Nephron progenitor cell (in vitro differentiated cells): ENCODE data around the gene KCTD21.
"Not testable (repeated sequence)": the region's sequence is repeated elsewhere in the genome, so short reads cannot be mapped to it uniquely, and the experiment has no call there.

Source experiments
- DNase-seq: peaks from one replicate; pipeline ENCODE4 v3.0.0; 2021
- H3K27ac Mint-ChIP-seq: 2 replicates; pipeline ENCODE4 v1.8.0; 2021; ENCODE audit warnings: mild to moderate bottlenecking, moderate library complexity, mixed read lengths
- H3K27me3 Mint-ChIP-seq: 2 replicates; pipeline ENCODE4 v1.8.0; 2021; ENCODE audit warnings: mild to moderate bottlenecking, low read depth, mixed read lengths; ENCODE audit not compliant: poor library complexity
- H3K36me3 Mint-ChIP-seq: 2 replicates; pipeline ENCODE4 v1.8.0; 2021; ENCODE audit warnings: low read depth, mixed read lengths
- H3K4me1 Mint-ChIP-seq: 2 replicates; pipeline ENCODE4 v1.8.0; 2021; ENCODE audit warnings: mixed read lengths
- H3K4me3 Mint-ChIP-seq: 2 replicates; pipeline ENCODE4 v1.8.0; 2021; ENCODE audit warnings: mild to moderate bottlenecking, moderate library complexity, mixed read lengths
- H3K9me3 Mint-ChIP-seq: 2 replicates; pipeline ENCODE4 v1.8.0; 2021; ENCODE audit warnings: mild to moderate bottlenecking, moderate library complexity, mixed read lengths
- TF ChIP-seq, protein P1 (sequence below): fragments of 200-600 bp; sonication (generic); IDR thresholded peaks from 2 replicates; pipeline ENCODE4 v1.5.0; 2021; ENCODE audit warnings: antibody characterized with exemption

The KCTD21 gene

DNA sequence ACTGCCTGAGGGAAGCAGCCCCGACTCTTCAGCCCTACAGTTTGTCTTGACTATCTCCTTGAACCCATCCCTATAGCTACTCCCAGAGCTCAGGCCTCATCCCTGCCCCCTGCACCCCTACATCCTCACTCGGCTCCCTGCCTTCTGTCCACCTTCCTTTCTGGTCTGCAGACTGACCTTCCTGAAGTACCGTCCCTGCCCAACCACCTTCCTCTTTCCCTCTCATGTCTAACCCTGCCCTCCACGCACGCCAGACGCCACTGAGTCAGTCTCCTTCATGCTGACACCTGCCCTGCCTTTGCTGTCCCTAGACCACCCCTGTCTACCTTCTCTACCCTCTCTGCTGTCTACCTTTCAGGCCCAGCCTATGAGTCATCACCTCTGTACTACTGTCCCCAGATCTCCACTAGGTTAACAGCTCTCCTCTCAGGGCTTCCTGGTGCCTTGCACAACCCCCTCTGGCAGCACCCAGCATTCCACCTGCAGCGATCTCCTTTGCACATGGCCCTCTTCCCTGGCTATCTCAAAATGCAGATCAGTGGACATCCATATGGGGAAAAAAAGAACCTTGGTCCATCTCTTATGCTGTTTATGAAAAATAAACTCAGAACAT is 8.9 kb downstream of the KCTD21 start:
- Mint-ChIP-seq H3K4me3 (no peak overlapping the region), H3K4me1 (peaks cover 5% of the 10 kb centered on the region), H3K27ac (peak overlapping the region; percentile 17), H3K9me3 (no peaks in the 10 kb centered on the region), H3K36me3 (peaks cover 2% of the 10 kb centered on the region), H3K27me3 (peaks cover 6% of the 10 kb centered on the region)
- no peak for DNase-seq
- TF ChIP-seq, protein P1, sequence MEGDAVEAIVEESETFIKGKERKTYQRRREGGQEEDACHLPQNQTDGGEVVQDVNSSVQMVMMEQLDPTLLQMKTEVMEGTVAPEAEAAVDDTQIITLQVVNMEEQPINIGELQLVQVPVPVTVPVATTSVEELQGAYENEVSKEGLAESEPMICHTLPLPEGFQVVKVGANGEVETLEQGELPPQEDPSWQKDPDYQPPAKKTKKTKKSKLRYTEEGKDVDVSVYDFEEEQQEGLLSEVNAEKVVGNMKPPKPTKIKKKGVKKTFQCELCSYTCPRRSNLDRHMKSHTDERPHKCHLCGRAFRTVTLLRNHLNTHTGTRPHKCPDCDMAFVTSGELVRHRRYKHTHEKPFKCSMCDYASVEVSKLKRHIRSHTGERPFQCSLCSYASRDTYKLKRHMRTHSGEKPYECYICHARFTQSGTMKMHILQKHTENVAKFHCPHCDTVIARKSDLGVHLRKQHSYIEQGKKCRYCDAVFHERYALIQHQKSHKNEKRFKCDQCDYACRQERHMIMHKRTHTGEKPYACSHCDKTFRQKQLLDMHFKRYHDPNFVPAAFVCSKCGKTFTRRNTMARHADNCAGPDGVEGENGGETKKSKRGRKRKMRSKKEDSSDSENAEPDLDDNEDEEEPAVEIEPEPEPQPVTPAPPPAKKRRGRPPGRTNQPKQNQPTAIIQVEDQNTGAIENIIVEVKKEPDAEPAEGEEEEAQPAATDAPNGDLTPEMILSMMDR: no peak

DNA sequence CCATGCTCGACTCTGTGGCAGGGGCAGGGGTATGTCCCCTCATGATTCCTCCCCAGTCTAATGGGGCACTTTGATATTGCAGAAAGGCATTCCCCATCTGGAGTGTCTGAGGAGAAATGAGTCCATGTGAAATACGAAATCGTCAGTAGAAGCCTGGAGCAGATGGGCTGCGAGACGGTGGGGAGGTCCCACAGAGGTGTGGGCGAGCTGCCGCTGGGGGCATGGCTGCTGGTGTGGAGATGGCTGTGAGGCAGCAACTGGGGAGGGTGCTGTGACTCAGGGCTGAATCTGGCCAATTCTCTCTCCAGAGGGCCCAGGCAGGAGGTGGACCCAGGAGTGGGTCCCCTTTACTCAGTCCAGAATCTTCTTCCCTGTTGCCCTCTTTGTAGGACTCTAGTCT is 11.2 kb downstream of the KCTD21 start:
- Mint-ChIP-seq H3K27me3 (peaks cover 3% of the 10 kb centered on the region), H3K9me3 (no peaks in the 10 kb centered on the region), H3K4me3 (no peak overlapping the region), H3K4me1 (peaks cover 5% of the 10 kb centered on the region), H3K36me3 (peaks cover 26% of the 10 kb centered on the region), H3K27ac (no peak overlapping the region)
- DNase-seq: no peak
- TF ChIP-seq, protein P1: no peak

DNA sequence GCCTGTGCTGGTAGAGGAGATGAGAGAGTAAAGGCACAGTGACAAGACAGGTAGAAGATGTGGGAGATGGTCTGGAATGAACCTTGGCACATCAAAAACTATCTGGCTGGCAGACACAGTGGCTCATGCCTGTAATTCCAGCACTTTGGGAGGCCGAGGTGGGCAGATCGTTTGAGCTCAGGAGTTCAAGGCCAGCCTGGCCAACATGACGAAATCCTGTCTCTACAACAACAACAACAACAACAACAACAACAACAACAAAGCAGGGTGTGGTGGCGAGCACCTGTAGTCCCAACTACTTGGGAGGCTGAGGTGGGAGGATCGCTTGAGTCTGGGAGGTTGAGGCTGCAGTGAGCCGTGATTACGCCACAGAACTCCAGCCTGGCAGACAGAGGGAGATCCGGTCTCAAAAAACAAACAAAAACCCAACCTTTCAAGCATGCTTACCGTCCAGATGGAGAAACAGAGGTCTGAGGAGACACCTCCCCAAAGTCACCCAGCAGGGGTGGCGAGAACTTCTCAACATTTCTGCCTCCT is 11.8 kb downstream of the KCTD21 start:
- Mint-ChIP-seq H3K4me1 (peaks cover 5% of the 10 kb centered on the region), H3K36me3 (peaks cover 26% of the 10 kb centered on the region), H3K9me3 (no peaks in the 10 kb centered on the region), H3K4me3 (no peak overlapping the region), H3K27me3 (peaks cover 3% of the 10 kb centered on the region), H3K27ac (peak overlapping the region; percentile 37)
- DNase-seq: no peak
- TF ChIP-seq, protein P1: no peak

DNA sequence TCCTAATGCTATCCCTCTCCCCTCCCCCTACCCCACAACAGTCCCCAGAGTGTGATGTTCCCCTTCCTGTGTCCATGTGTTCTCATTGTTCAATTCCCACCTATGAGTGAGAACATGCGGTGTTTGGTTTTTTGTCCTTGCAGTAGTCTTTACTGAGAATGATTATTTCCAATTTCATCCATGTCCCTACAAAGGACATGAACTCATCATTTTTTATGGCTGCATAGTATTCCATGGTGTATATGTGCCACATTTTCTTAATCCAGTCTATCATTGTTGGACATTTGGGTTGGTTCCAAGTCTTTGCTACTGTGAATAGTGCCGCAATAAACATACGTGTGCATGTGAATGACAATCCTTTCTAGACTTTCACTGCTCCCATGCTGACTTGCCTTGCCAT is 12.6 kb downstream of the KCTD21 start:
- not testable (repeated sequence) for H3K27me3 Mint-ChIP-seq, H3K4me3 Mint-ChIP-seq, H3K27ac Mint-ChIP-seq, H3K9me3 Mint-ChIP-seq, DNase-seq, H3K4me1 Mint-ChIP-seq
- peaks cover 26% of the 10 kb centered on the region for H3K36me3 Mint-ChIP-seq

DNA sequence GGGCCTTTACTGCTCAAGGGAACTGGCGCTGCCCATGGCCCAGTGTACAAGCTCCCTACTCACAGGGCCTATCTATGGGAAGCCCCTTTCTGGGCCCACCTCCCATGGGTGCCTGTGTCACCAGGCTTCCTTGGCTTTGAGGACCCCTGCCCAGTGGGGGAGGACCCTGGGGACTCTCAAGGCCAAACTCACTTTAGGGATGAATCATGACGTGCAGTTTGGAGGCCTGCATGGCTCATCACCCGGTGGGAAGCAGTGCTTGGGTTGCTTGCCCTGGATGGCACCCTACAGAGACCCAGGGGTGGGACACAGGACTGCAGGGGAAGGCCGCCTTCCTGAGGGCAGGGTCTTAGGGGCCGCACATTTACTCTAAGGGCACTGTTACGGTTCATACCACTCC is 16.5 kb downstream of the KCTD21 start:
- H3K4me1 Mint-ChIP-seq: peaks cover 19% of the 10 kb centered on the region
- H3K4me3 Mint-ChIP-seq: no peak overlapping the region
- H3K9me3 Mint-ChIP-seq: no peaks in the 10 kb centered on the region
- TF ChIP-seq, protein P1: no peak
- H3K36me3 Mint-ChIP-seq: peaks cover 26% of the 10 kb centered on the region
- no peak overlapping the region for H3K27ac Mint-ChIP-seq
- peaks cover 3% of the 10 kb centered on the region for H3K27me3 Mint-ChIP-seq
- DNase-seq: no peak

DNA sequence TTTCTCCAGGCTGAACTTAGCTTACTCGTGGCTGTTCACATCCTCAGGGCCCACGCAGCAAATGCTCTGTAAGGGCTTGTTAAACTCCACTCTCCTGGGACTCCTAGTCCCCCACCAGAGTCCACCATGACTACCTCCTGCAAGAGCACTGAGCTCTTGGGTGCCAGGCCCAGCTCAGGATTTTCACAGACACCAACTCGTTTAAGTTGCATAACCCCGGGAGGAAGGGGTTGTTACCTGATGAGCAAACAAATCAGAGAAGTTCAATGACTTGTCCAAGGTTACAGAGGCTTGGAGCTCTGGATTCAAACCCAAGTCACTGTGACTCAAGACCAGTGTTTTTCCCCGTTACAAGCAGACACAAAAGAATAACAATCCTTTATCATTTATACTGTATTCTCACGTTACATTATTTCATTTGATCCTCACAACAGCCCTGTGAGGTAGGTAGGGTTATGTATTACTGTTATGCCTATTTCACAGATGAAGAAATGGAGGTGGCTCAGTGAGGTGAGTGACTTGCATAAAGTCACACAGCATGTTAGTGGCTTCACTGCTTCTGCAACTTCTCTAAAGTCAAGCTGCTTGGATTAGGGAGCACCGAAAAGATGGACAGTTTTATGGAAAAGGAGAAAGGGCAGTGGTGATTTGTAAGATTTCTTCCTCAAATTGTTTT is 17.4 kb downstream of the KCTD21 start:
- TF ChIP-seq, protein P1: no peak
- H3K36me3 Mint-ChIP-seq: peaks cover 26% of the 10 kb centered on the region
- no peak for DNase-seq
- no peak overlapping the region for H3K4me3 Mint-ChIP-seq
- H3K27me3 Mint-ChIP-seq: peaks cover 4% of the 10 kb centered on the region
- peaks cover 19% of the 10 kb centered on the region for H3K4me1 Mint-ChIP-seq
- H3K9me3 Mint-ChIP-seq: no peaks in the 10 kb centered on the region
- no peak overlapping the region for H3K27ac Mint-ChIP-seq
